ENCODE measurements around the gene PDE11A. TPM values are rescaled to one million over a fixed set of nuclear protein-coding genes. Genes with fewer than 3 reads are reported as not detected.

Gene PDE11A
- total and polyA plus RNA-seq, 2 of the 13 experiments (the other 11 are each of a cell fraction or from before 2014, with no cell fraction given): 1.2 to 1.7 TPM

DNA sequence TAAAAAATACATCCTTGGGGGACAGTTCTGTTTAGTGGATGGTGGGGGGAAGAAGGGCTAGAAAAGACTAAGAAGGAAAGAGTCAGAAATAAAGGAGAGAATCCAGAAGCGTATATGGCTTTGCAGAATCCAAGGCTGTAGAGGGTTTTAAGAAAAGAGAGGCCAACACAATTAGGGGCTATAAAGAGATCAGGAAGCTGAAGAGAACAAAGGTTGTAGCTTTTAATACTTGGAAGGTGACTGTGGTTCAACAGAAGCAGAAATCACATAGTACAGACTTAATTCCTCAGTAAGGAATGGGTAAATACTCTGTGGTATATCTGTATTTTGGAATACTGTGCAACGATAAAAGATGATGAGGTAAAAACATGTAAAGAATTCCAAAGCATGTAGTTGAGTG is 393.6 kb downstream of the PDE11A start:
- in situ Hi-C loops (cut with HindIII; ENCODE audit: extremely low pct_ligation_motif_present, low pct_unique_long_range_greater_than_20kb): no loop called here
- DNase-seq (ENCODE audit: low spot score): no peak
- Histone ChIP-seq H3K27me3 (ENCODE audit: control insufficient read depth in 1 of 2, insufficient read depth in 2 of 2, low read length in 2 of 2) (no peaks in the 10 kb centered on the region; a peak in 1 of 5 replicates), H3K4me3 (replicated peaks in 1 of 3; ENCODE audit: insufficient read depth in 1 of 3, low read depth in 2 of 3, low read length in 3 of 3) (no peak overlapping the region), H3K4me2 (ENCODE audit: low read depth, low read length) (no peak overlapping the region), H3K27ac (ENCODE audit: extremely low read length, insufficient read depth, low read length) (no peak overlapping the region), H3K4me1 (ENCODE audit: insufficient read depth, low read length) (no peaks in the 10 kb centered on the region), H4K20me1 (ENCODE audit: insufficient read depth, low read length) (no peaks in the 10 kb centered on the region), H3K79me2 (ENCODE audit: insufficient read depth, low read length) (no peaks in the 10 kb centered on the region), H3K9me3 (ENCODE audit: low read length) (no peaks in the 10 kb centered on the region), H3K9ac (ENCODE audit: insufficient read depth, low read depth, low read length) (no peak overlapping the region), H2AFZ (ENCODE audit: low read length) (no peak overlapping the region), H3K36me3 (replicated peaks in 1 of 2; ENCODE audit: control insufficient read depth in 1 of 2, insufficient read depth in 2 of 2, low read length in 2 of 2) (no peaks in the 10 kb centered on the region)
- 86% methylated on average over 2 of the region's 2 CpGs for WGBS (ENCODE audit: low lambda C conversion rate)
- CTCF ChIA-PET (ENCODE audit: low intra/inter-chr PET ratio, low total read pairs): no interaction called here
- no peak for FAIRE-seq
- intact Hi-C loops (cut with micrococcal nuclease; ENCODE audit: unreplicated experiment): no loop called here
- POLR2A ChIA-PET: no interaction called here
- no peak for TF ChIP-seq ZNF672 (CRISPR knock-in tag; IDR thresholded peaks at IDR 0.05)
- ATAC-seq: no peak
- BruUV-seq (replicated peaks): no TSS peak

DNA sequence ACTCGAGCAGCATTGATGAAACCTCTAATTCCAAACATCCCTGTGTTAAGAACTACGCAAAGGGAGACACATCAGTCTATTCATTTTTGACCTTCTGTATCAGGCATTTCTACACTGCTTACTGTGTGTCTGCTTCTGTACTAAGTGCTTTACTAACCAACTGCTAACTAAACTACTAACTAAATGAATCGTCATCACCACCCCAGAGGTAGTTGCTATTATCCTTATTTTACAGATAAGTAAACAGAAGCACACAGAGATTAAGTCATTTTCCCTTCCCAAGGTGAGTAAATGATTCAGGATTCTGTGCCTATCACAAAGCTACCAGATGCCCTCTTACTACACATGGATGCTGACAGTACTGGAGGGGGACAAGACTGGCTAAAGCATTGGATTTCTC is 395.9 kb downstream of the PDE11A start:
- ChIA-PET POLR2A (no interaction called here), CTCF (ENCODE audit: low intra/inter-chr PET ratio, low total read pairs) (no interaction called here)
- no peak overlapping the region for H3K4me2 ChIP-seq (ENCODE audit: low read depth, low read length)
- no TSS peak for BruUV-seq (replicated peaks)
- FAIRE-seq (no peak), ATAC-seq (no peak), DNase-seq (ENCODE audit: low spot score) (no peak)
- no peaks in the 10 kb centered on the region for H3K9me3 ChIP-seq (ENCODE audit: low read length)
- H3K4me1 ChIP-seq (ENCODE audit: insufficient read depth, low read length): no peaks in the 10 kb centered on the region
- 76% methylated on average over 3 of the region's 3 CpGs for WGBS (ENCODE audit: low lambda C conversion rate)
- no peaks in the 10 kb centered on the region for H3K79me2 ChIP-seq (ENCODE audit: insufficient read depth, low read length)
- in situ Hi-C loops (cut with HindIII; ENCODE audit: extremely low pct_ligation_motif_present, low pct_unique_long_range_greater_than_20kb): no loop called here
- no peaks in the 10 kb centered on the region; a peak in 1 of 5 replicates for H3K27me3 ChIP-seq (ENCODE audit: control insufficient read depth in 1 of 2, insufficient read depth in 2 of 2, low read length in 2 of 2)
- intact Hi-C loops (cut with micrococcal nuclease; ENCODE audit: unreplicated experiment): no loop called here
- H2AFZ ChIP-seq (ENCODE audit: low read length): no peak overlapping the region
- H3K4me3 ChIP-seq (replicated peaks in 1 of 3; ENCODE audit: insufficient read depth in 1 of 3, low read depth in 2 of 3, low read length in 3 of 3): no peak overlapping the region
- no peaks in the 10 kb centered on the region for H4K20me1 ChIP-seq (ENCODE audit: insufficient read depth, low read length)
- TF ChIP-seq SYNCRIP (IDR thresholded peaks at IDR 0.05; ENCODE audit: insufficient read depth, low read depth, low read length): no peak
- no peak for TF ChIP-seq DPF2 (CRISPR knock-in tag; IDR thresholded peaks at IDR 0.05; ENCODE audit: borderline replicate concordance, low read depth)
- TF ChIP-seq PHF5A (CRISPR knock-in tag; IDR thresholded peaks at IDR 0.05; ENCODE audit: low read depth, unreplicated experiment): no peak
- TF ChIP-seq, protein P1, sequence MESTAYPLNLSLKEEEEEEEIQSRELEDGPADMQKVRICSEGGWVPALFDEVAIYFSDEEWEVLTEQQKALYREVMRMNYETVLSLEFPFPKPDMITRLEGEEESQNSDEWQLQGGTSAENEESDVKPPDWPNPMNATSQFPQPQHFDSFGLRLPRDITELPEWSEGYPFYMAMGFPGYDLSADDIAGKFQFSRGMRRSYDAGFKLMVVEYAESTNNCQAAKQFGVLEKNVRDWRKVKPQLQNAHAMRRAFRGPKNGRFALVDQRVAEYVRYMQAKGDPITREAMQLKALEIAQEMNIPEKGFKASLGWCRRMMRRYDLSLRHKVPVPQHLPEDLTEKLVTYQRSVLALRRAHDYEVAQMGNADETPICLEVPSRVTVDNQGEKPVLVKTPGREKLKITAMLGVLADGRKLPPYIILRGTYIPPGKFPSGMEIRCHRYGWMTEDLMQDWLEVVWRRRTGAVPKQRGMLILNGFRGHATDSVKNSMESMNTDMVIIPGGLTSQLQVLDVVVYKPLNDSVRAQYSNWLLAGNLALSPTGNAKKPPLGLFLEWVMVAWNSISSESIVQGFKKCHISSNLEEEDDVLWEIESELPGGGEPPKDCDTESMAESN (CRISPR knock-in tag; conservative IDR thresholded peaks at IDR 0.05): no peak
- TF ChIP-seq, protein P2, sequence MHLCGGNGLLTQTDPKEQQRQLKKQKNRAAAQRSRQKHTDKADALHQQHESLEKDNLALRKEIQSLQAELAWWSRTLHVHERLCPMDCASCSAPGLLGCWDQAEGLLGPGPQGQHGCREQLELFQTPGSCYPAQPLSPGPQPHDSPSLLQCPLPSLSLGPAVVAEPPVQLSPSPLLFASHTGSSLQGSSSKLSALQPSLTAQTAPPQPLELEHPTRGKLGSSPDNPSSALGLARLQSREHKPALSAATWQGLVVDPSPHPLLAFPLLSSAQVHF (CRISPR knock-in tag; IDR thresholded peaks at IDR 0.05): no peak
- TF ChIP-seq PHF21A (CRISPR knock-in tag; IDR thresholded peaks at IDR 0.05): no peak
- no peak for TF ChIP-seq AKAP8 (CRISPR knock-in tag; IDR thresholded peaks at IDR 0.05)
- TF ChIP-seq, protein P3, sequence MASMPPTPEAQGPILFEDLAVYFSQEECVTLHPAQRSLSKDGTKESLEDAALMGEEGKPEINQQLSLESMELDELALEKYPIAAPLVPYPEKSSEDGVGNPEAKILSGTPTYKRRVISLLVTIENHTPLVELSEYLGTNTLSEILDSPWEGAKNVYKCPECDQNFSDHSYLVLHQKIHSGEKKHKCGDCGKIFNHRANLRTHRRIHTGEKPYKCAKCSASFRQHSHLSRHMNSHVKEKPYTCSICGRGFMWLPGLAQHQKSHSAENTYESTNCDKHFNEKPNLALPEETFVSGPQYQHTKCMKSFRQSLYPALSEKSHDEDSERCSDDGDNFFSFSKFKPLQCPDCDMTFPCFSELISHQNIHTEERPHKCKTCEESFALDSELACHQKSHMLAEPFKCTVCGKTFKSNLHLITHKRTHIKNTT (CRISPR knock-in tag; IDR thresholded peaks at IDR 0.05): no peak
- TF ChIP-seq, protein P4, sequence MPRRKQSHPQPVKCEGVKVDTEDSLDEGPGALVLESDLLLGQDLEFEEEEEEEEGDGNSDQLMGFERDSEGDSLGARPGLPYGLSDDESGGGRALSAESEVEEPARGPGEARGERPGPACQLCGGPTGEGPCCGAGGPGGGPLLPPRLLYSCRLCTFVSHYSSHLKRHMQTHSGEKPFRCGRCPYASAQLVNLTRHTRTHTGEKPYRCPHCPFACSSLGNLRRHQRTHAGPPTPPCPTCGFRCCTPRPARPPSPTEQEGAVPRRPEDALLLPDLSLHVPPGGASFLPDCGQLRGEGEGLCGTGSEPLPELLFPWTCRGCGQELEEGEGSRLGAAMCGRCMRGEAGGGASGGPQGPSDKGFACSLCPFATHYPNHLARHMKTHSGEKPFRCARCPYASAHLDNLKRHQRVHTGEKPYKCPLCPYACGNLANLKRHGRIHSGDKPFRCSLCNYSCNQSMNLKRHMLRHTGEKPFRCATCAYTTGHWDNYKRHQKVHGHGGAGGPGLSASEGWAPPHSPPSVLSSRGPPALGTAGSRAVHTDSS (CRISPR knock-in tag; conservative IDR thresholded peaks at IDR 0.05): no peak
- no peak for TF ChIP-seq ZNF557 (CRISPR knock-in tag; IDR thresholded peaks at IDR 0.05)
- no peak for TF ChIP-seq MLLT10 (CRISPR knock-in tag; IDR thresholded peaks at IDR 0.05)
- TF ChIP-seq TGIF2 (CRISPR knock-in tag; IDR thresholded peaks at IDR 0.05): no peak
- TF ChIP-seq IKZF4 (CRISPR knock-in tag; IDR thresholded peaks at IDR 0.05; ENCODE audit: borderline replicate concordance, low read depth, not compliant biosample characterization): no peak
- TF ChIP-seq MAF1 (CRISPR knock-in tag; IDR thresholded peaks at IDR 0.05; ENCODE audit: borderline replicate concordance): no peak
- no peak overlapping the region for H3K27ac ChIP-seq (ENCODE audit: extremely low read length, insufficient read depth, low read length)
- H3K9ac ChIP-seq (ENCODE audit: insufficient read depth, low read depth, low read length): no peak overlapping the region
- H3K36me3 ChIP-seq (replicated peaks in 1 of 2; ENCODE audit: control insufficient read depth in 1 of 2, insufficient read depth in 2 of 2, low read length in 2 of 2): no peaks in the 10 kb centered on the region
